Glutamatergic neuron (in vitro differentiated cells): ENCODE measurements around the gene SRM. TPM values are rescaled to one million over a fixed set of nuclear protein-coding genes. Genes with fewer than 3 reads are reported as not detected.
"Not testable (repeated sequence)": the region's sequence is repeated elsewhere in the genome, so short reads cannot be mapped to it uniquely, and the experiment has no call there.

Experiments
- DNase-seq: peaks from one replicate; pipeline ENCODE4 v3.0.0; 2022
- H3K27ac Mint-ChIP-seq: one replicate; pipeline ENCODE4 v1.8.0; 2020; ENCODE audit warnings: mild to moderate bottlenecking, mixed read lengths, inconsistent platforms; ENCODE audit not compliant: unreplicated experiment
- H3K27me3 Mint-ChIP-seq: one replicate; pipeline ENCODE4 v1.8.0; 2020; ENCODE audit warnings: mild to moderate bottlenecking, moderate library complexity, mixed read lengths, inconsistent platforms; ENCODE audit not compliant: unreplicated experiment
- H3K36me3 Mint-ChIP-seq: one replicate; pipeline ENCODE4 v1.8.0; 2020; ENCODE audit warnings: mild to moderate bottlenecking, mixed read lengths, inconsistent platforms; ENCODE audit not compliant: unreplicated experiment
- H3K4me1 Mint-ChIP-seq: one replicate; pipeline ENCODE4 v1.8.0; 2020; ENCODE audit warnings: mild to moderate bottlenecking, low read depth, mixed read lengths, inconsistent platforms; ENCODE audit not compliant: unreplicated experiment
- H3K4me3 Mint-ChIP-seq: one replicate; pipeline ENCODE4 v1.8.0; 2020; ENCODE audit warnings: mild to moderate bottlenecking, mixed read lengths, inconsistent platforms; ENCODE audit not compliant: unreplicated experiment
- H3K9me3 Mint-ChIP-seq: one replicate; pipeline ENCODE4 v1.8.0; 2020; ENCODE audit warnings: mild to moderate bottlenecking, moderate library complexity, mixed read lengths, inconsistent platforms; ENCODE audit not compliant: unreplicated experiment
- total RNA-seq: library from RNA; stranded (reverse); fragmentation: NEBNext Ultra II Directional; extraction: Animal tissue kit (Norgen Biotek cat#: 25700); gene quantifications from one replicate; pipeline ENCODE4 v1.2.1, GENCODE V29; 2021; ENCODE audit not compliant: unreplicated experiment
- TF ChIP-seq, protein P1 (sequence below): fragments of 200-600 bp; sonication (generic); IDR thresholded peaks from one replicate; pipeline ENCODE4 v1.5.0; 2021; ENCODE audit not compliant: partially characterized antibody, unreplicated experiment

Gene SRM
- total RNA-seq, 1 donor from 2014 or later: 79.4 TPM

DNA sequence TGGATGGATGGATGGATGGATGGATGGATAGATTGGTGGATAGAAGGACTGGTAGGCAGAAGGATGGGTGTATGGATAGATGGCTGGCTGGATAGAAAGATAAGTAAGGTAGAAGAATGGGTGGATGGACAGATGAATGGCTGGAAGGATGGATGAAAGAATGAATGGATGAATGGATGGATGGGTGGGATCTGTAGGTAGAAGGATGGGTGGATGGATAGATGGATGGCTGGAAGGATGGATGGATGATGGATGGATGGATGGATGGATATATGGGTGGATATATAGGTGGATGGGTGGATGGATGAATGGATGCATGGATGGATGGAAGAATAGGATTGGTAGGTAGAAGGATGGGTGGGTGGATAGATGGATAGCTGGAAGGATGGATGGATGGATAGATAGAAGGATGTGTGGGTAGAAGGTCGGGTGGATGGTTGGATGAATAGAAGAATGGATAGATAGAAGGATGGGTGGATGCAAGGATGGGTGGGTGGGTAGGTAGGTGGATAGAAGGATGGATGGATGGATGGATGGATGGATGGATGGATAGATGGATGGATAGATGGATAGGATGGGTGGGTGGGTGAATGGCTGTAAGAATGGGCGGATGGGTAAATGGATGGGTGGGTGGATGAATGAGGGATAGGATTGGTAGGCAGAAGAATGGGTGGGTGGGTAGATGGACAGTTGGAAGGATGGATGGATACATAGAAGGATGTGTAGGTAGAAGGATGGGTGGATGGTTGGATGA, 20.3 kb downstream of the SRM start:
- DNase-seq: no peak
- H3K36me3 Mint-ChIP-seq: no peaks in the 10 kb centered on the region
- H3K27ac Mint-ChIP-seq: no peak overlapping the region
- H3K4me1 Mint-ChIP-seq: peaks cover 7% of the 10 kb centered on the region
- peaks cover 3% of the 10 kb centered on the region for H3K27me3 Mint-ChIP-seq
- H3K9me3 Mint-ChIP-seq: no peaks in the 10 kb centered on the region
- no peak overlapping the region for H3K4me3 Mint-ChIP-seq
- TF ChIP-seq, protein P1, sequence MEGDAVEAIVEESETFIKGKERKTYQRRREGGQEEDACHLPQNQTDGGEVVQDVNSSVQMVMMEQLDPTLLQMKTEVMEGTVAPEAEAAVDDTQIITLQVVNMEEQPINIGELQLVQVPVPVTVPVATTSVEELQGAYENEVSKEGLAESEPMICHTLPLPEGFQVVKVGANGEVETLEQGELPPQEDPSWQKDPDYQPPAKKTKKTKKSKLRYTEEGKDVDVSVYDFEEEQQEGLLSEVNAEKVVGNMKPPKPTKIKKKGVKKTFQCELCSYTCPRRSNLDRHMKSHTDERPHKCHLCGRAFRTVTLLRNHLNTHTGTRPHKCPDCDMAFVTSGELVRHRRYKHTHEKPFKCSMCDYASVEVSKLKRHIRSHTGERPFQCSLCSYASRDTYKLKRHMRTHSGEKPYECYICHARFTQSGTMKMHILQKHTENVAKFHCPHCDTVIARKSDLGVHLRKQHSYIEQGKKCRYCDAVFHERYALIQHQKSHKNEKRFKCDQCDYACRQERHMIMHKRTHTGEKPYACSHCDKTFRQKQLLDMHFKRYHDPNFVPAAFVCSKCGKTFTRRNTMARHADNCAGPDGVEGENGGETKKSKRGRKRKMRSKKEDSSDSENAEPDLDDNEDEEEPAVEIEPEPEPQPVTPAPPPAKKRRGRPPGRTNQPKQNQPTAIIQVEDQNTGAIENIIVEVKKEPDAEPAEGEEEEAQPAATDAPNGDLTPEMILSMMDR: no peak

DNA sequence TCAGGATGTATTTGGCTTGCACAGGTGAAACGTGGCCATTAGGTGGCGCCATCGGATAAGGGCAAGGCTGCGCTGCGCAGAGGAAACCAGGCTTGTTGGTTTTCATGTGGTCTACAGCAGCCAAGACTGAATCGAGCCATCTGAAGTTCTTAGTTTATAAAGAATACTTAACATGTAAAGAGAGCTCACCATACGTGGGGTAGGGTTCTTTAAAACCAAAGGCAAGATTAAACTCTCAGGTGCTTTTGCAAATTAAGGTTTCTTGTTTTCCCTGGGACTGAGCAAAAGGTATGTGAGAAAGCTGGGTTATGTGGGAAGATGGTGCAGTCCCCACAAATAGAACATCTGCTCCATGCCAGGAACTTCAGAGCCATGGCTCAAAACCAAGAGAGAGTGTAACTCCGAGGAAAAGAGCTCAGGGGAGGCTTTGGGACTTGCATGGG, 22.1 kb downstream of the SRM start:
- TF ChIP-seq, protein P1: peak; percentile 93
- H3K27me3 Mint-ChIP-seq: peaks cover 3% of the 10 kb centered on the region
- H3K27ac Mint-ChIP-seq: no peak overlapping the region
- no peak overlapping the region for H3K4me3 Mint-ChIP-seq
- H3K36me3 Mint-ChIP-seq: no peaks in the 10 kb centered on the region
- peaks cover 7% of the 10 kb centered on the region for H3K4me1 Mint-ChIP-seq
- H3K9me3 Mint-ChIP-seq: no peaks in the 10 kb centered on the region
- peak; percentile 91 for DNase-seq

DNA sequence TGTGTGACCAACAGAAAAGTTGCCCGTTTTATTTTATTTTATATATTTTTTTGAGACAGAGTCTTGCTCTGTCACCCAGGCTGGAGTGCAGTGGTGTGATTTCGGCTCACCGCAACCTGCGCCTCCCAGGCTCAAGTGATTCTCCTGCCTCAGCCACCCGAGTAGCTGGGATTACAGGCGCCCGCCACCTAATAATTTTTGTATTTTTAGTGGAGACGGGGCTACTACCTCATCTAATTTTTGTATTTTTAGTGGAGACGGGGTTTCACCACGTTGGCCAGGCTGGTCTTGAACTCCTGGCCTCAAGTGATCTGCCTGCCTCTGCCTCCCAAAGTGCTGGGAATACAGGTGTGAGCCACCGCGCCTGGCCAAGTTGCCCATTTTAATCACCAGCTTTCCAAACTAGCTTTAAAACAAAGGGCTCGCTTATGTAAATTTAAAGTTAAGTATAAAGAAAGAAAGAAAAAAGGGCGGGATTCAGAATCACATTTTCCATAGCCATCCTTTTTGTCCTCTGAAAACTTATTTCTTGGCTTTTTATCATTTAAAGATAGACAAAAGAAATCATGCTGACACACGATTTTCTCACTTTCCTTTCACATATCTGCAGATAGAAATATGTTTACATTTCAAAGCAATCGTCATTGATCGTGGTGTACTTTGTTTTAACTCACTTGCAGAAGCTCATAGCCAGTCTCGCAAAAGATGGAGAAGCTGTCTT, 22.6 kb downstream of the SRM start:
- not testable (repeated sequence) for H3K27ac Mint-ChIP-seq, H3K36me3 Mint-ChIP-seq, H3K27me3 Mint-ChIP-seq, H3K4me3 Mint-ChIP-seq, H3K9me3 Mint-ChIP-seq, H3K4me1 Mint-ChIP-seq, DNase-seq

DNA sequence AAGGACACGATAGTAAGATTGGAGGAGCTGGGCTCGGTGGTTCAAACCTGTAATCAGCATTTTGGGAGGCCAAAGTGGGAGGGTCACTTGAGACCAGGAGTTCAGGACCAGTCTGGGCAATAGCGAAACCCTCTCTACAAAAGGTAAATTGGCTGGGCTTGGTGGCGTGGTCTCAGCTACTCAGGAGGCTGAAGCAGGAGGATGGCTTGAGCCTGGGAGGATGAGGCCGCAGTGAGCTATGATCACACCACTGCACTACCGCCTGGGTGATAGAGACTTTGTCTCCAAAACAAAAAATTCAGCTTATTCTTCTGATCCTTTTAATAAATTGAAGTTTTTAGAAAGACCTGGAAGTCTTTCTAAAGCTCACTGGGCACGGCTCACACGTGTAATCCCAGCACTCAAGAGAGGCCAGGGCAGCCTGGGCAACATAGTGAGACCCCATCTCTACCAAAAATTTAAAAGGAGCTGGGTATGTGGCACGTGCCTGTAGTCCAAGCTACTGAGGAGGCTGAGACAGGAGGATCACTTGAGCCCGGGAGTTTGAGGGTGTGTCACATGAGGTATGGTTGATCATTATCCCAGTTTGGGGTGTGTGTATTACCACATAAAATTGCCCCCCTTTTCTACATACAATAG, 28.1 kb downstream of the SRM start:
- Mint-ChIP-seq H3K27me3 (peaks cover 3% of the 10 kb centered on the region), H3K27ac (no peak overlapping the region), H3K4me3 (no peak overlapping the region), H3K9me3 (no peaks in the 10 kb centered on the region), H3K4me1 (no peaks in the 10 kb centered on the region), H3K36me3 (no peaks in the 10 kb centered on the region)
- DNase-seq: no peak
- TF ChIP-seq, protein P1: no peak

DNA sequence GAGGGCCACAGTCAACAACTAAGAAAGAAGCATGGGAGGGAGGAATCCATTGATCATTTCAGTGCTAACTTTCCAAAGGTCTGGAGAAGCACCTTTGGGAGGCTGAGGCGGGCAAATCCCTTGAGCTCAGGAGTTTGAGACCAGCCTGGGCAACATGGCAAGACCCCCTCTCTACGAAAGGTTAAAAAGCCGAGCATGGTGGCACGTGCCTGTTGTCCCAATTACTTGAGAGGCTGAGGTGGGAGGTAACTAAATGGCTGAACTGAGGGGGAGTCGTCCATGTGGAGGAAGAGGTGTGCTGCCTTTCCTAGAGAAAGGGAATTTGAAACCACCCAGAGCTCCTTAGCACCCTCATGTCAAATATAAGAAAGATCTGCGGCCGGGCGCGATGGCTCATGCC, 29.0 kb downstream of the SRM start:
- Mint-ChIP-seq H3K4me1 (no peaks in the 10 kb centered on the region), H3K36me3 (no peaks in the 10 kb centered on the region), H3K4me3 (no peak overlapping the region), H3K27me3 (peaks cover 3% of the 10 kb centered on the region), H3K9me3 (no peaks in the 10 kb centered on the region), H3K27ac (no peak overlapping the region)
- TF ChIP-seq, protein P1: no peak
- no peak for DNase-seq
